Subcutaneous adipose tissue (tissue), 4 donors: Measurements from ENCODE around the gene LAG3. TPM values are rescaled to one million over a fixed set of nuclear protein-coding genes. Genes with fewer than 3 reads are reported as not detected.

Experiments
- total RNA-seq, 4 donors: library from RNA; depleted of rRNA; stranded (reverse); fragments of >200 nt; gene quantifications; one replicate each; pipeline ENCODE4 v1.1.0, GENCODE V29; 2016
- TF ChIP-seq, protein P1 (sequence below): fragments of 450-650 bp; IDR thresholded peaks from one replicate; pipeline ENCODE4 v1.5.1; 2016; ENCODE audit warnings: low read depth, mild to moderate bottlenecking, control low read depth, antibody characterized with exemption, moderate library complexity

Gene LAG3
- total RNA-seq, 4 donors from 2014 or later: 0.44 to 1.4 TPM; not detected in 2

DNA sequence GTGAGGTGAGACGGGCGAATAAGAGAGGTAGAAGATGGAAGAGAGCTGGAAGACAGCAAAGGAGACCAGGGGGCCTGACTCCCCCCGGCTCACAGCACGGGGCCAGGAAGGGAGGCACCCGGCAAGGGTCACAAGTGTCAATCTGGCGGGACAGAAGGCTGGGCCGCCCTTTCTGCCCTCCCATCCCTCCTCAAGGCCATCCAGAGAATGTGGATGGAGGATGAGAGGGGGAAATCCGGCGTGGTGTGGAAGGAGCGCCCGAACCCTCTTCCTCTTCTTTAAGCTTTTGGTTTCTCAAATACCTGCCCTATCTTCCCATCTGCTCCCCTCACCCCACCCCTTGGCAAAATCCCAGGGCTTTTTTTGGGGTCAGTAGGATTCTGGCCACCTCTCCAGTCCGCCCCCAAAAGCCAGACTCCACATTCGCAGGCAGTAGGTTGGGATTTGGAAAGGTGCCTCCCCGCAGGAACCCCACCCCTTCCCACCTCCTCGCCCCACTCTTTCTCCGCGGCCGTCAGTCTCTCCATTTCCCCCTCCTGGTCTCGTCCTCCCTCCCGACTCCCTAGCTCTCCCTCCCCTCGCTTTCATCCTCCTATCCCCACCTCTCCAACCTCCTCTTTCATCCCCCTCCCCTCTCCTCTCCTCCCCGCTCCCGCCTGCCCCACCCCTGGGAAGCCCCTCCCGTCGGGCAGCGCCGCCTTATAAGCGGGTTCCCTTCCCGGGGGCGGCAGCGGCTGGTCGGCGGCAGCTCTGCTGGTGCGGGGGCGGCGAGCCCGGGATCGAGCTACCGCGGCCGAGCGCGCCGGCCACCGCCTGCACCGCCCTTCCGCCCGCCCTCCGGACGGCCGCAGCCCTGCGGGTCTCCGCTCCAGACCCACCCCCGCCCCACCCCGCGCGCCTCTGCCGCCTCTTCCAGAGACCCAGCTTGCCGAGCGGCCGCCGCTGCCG is 6.4 kb upstream of the LAG3 start, which contains the start of gene PTMS:
TSS of gene PTMS (plus strand) at position 730 of the 948 bp plus-strand sequence. CDS start 343 bp downstream, outside the sequence.
- TF ChIP-seq, protein P1, sequence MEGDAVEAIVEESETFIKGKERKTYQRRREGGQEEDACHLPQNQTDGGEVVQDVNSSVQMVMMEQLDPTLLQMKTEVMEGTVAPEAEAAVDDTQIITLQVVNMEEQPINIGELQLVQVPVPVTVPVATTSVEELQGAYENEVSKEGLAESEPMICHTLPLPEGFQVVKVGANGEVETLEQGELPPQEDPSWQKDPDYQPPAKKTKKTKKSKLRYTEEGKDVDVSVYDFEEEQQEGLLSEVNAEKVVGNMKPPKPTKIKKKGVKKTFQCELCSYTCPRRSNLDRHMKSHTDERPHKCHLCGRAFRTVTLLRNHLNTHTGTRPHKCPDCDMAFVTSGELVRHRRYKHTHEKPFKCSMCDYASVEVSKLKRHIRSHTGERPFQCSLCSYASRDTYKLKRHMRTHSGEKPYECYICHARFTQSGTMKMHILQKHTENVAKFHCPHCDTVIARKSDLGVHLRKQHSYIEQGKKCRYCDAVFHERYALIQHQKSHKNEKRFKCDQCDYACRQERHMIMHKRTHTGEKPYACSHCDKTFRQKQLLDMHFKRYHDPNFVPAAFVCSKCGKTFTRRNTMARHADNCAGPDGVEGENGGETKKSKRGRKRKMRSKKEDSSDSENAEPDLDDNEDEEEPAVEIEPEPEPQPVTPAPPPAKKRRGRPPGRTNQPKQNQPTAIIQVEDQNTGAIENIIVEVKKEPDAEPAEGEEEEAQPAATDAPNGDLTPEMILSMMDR: no peak

DNA sequence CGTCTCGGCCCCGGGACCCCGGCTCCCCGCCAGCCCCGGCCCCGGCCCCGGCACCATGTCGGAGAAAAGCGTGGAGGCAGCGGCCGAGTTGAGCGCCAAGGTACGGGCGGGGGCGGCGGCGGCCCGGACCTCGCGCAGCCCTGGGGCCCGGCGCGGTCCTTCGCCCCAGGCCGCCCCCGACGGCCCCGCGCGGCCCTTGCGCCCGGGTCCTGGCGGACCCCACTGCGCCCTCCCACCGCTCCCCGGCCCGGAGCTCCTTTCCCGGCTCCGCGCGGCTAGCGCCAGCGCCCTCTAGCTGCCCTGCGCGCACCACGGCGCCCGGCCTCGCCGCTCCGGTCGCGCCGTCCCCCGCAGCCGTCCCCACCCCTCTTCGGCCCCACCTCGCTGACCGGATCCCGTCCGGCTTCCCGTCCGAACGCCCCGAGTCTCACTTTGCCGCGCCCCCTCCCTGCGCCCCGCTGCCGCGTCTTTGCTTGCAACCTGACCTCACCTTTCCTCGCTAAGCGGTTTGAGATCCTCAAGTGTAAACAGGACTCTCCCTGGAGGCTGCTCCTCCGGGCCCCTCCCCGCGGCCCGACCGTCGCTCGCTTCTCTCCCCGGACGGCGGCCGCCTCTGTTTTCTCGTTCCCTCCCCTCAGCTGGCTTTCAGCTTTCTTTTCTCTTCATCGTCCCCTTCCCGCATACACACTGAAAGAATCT is 5.5 kb upstream of the LAG3 start:
- TF ChIP-seq, protein P1: no peak

DNA sequence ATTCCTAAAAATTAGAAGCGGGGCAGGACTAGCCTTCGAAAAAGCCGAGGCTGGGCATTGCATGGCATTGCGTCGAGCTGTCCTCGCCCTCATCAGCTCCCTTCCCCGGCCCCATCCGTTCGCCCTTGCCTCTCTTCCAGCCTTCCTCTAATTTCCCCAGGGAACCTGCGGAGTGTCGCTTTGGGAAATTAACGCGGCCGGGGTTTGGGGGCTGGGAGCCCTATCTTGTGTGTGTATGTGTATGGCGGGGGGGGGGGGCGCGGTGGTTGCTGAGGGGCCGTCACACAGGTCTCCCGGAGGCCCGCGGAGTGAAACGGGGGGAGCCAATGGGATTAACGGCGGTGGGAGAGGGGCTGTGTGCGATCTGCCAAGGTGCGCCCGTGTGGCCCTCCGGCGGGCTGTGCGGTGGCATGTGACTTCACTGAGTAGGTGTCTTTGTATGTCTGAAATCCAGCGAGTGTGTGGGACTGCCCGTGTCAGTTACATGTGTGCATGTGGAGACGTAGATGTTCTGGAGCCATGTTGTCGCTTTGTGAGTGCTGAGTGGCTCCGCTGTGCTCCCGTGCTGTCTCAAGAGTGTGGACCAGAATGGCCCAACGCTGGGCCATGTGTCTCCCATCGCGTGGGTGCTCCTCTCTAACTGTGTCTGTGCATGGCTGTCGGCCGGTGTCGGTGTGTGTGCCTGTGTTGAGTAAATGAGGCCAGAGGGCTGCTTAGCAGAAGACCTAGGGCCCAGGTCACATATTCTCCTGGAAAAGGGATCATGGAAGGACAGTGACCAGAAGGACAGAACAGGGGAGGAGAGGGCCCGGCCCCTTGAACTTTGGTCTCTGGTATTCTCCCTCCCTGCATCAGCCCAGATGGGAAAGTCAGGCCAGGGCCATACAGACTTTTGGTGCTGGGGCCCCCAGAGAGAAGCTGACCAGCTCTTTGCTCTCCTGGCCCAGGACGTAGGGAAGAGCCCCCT is 4.7 kb upstream of the LAG3 start:
- TF ChIP-seq, protein P1: no peak

DNA sequence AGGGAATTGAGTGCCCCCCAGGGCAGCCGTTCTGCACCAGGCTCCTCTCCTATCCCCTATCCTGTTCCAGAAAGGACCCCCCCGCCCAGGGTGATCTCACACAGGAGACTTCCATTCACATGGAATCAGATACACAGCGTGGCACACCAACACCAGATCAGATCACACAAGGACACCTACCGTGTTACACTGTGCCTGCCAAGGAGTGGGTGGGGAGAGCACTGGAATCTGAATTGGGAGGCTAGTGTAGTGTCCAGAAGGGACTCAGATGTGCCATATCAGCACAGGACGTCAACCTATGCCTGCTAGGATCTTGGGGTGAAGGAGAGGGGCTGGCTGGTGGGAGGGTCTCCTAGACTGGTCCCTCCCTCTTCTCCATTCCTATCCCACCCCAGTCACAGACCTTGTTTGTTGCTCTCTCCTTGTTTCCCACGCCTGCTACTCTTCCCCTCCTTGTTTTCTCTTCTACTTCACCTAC is 3.8 kb upstream of the LAG3 start:
- TF ChIP-seq, protein P1: no peak

DNA sequence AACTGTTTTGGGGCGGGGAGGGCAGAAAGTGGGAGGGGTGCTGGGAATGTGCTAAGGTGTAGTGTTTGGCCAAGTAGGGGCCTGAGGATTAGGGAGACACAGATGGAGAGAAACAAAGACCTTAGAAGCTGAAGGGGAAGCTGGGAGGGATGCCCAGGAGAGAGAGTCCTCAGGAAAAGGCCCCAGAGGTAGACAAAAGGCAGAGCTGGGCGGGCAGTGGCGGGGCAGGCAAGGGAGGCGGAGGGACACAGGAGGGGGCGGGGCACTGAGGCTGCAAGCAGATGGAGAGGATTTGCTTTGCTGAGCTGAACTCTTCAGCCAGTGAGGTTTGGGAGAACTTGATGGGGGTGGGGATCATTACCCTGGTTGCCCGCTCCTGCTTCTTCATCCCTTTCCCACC is 3.3 kb upstream of the LAG3 start:
- TF ChIP-seq, protein P1: no peak

DNA sequence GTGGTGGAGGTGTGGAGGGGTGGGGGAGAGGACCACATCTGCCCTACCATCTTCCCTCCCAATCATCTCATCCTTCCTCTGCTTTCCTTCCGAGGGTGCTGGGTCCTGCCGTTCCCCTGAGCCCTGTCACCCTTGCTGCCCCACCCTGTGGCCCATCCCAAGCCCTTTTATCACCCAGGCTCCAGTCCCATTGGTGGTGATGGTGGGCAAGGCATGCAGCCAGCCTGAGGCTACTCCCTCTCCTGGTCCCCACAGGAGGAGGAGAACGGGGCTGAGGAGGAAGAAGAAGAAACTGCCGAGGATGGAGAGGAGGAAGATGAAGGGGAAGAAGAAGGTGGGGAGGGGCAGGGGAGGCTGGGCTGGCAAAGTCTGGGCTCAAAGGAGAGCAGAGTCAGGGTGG is 2.7 kb upstream of the LAG3 start:
- TF ChIP-seq, protein P1: no peak
